BE2C (cell line): ENCODE results near the gene NCBP3.

Source experiments
- DNase-seq: peaks from one replicate; pipeline ENCODE4 v3.0.0-alpha.2; 2020
- H3K27me3 ChIP-seq: fragments of 250-450 bp; sonication (Bioruptor Pico); 2 replicates; pipeline ENCODE4 v1.5.1; 2020; ENCODE audit warnings: mild to moderate bottlenecking
- H3K36me3 ChIP-seq: fragments of 250-450 bp; sonication (Bioruptor Pico); 2 replicates; pipeline ENCODE4 v1.5.1; 2020; ENCODE audit warnings: mild to moderate bottlenecking
- H3K4me1 ChIP-seq: fragments of 250-450 bp; sonication (Bioruptor Pico); 2 replicates; pipeline ENCODE4 v1.5.1; 2020
- H3K4me3 ChIP-seq: 2 replicates; pipeline ENCODE4 v1.5.1; 2011; ENCODE audit warnings: low read depth, low read length
- H3K9me3 ChIP-seq: fragments of 250-450 bp; sonication (Bioruptor Pico); 2 replicates; pipeline ENCODE4 v1.5.1; 2020
- CTCF ChIP-seq: IDR thresholded peaks from 2 replicates; pipeline ENCODE4 v1.5.1; 2012; ENCODE audit warnings: mild to moderate bottlenecking, low read depth, low read length

Gene NCBP3

GRCh38 chr17:3877220-3877619 lies 31.2 kb upstream of the NCBP3 start:
- Histone ChIP-seq H3K4me1 (peaks cover 8% of the 10 kb centered on the region), H3K9me3 (no peaks in the 10 kb centered on the region), H3K27me3 (no peaks in the 10 kb centered on the region), H3K4me3 (no peak overlapping the region), H3K36me3 (peaks cover 42% of the 10 kb centered on the region)
- TF ChIP-seq CTCF, result no peak
- no peak for DNase-seq

- H3K36me3 ChIP-seq, result peaks cover 37% of the 10 kb centered on the region
- H3K4me3 ChIP-seq, result no peak overlapping the region
- no peaks in the 10 kb centered on the region for H3K9me3 ChIP-seq
- peaks cover 8% of the 10 kb centered on the region for H3K4me1 ChIP-seq
- DNase-seq, result no peak
- H3K27me3 ChIP-seq, result no peaks in the 10 kb centered on the region
- no peak for TF ChIP-seq CTCF
Observed at GRCh38 chr17:3875317-3875716, 29.3 kb upstream of the NCBP3 start.

GRCh38 chr17:3873862-3874261 lies 27.8 kb upstream of the NCBP3 start:
- DNase-seq, result no peak
- H3K36me3 ChIP-seq, result peaks cover 43% of the 10 kb centered on the region
- H3K4me3 ChIP-seq, result no peak overlapping the region
- H3K9me3 ChIP-seq, result no peaks in the 10 kb centered on the region
- TF ChIP-seq CTCF, result no peak
- no peaks in the 10 kb centered on the region for H3K27me3 ChIP-seq
- no peaks in the 10 kb centered on the region for H3K4me1 ChIP-seq

DNA sequence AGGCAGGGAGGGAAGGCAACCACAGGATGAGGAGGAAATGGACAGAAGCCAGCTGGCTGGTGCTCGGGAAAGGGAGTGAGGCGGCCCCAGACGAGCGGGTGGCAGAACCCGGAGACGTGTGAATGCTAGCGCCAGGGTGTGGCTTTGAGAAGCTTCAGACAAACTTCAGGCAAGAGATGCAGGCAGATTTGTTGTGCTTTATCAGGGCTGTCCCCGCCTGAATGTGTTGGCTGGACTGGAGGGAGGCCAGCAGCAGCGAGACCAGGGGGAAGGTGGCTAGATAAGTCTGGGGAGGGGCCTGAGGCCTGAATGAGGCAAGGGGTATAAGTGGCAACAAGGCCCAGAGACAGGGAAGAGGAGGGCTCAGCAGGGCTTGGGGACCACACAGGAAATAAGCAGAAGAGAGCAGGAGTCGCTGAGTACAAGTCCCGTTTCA lies 24.8 kb upstream of the NCBP3 start:
- peaks cover 24% of the 10 kb centered on the region for H3K36me3 ChIP-seq
- no peaks in the 10 kb centered on the region for H3K27me3 ChIP-seq
- no peak overlapping the region for H3K4me3 ChIP-seq
- H3K9me3 ChIP-seq, result no peaks in the 10 kb centered on the region
- H3K4me1 ChIP-seq, result no peaks in the 10 kb centered on the region
- no peak for DNase-seq
- TF ChIP-seq CTCF, result no peak

- no peak overlapping the region for H3K4me3 ChIP-seq
- no peaks in the 10 kb centered on the region for H3K27me3 ChIP-seq
- H3K4me1 ChIP-seq, result no peaks in the 10 kb centered on the region
- TF ChIP-seq CTCF, result no peak
- no peaks in the 10 kb centered on the region for H3K9me3 ChIP-seq
- peaks cover 14% of the 10 kb centered on the region for H3K36me3 ChIP-seq
- DNase-seq, result no peak
Observed at GRCh38 chr17:3867606-3868005, 21.6 kb upstream of the NCBP3 start.

DNA sequence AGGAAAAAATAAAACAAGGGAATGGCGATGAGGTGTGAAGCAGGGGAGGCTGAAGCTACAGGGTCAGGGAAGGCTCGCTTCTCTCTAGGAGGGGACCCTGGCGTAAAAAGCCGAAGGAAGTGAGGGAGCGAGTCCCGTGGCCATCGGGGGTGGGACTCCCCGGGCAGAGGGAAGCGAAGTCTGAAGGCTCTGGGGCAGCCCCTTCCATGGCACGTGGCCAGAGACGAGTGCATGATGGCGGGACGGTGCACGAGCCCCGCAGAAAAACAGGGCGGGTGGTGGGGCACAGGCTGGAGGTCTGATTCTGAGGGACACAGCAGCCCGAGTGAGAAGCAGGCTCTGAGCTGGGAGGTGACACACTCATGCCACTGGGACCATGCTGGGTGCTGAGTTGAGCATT lies 21.1 kb upstream of the NCBP3 start:
- no peak for TF ChIP-seq CTCF

More for the DNA sequence above, 21.1 kb upstream of the NCBP3 start:
- Histone ChIP-seq H3K4me3 (no peak overlapping the region), H3K27me3 (no peaks in the 10 kb centered on the region), H3K36me3 (peaks cover 10% of the 10 kb centered on the region), H3K9me3 (no peaks in the 10 kb centered on the region), H3K4me1 (no peaks in the 10 kb centered on the region)
- DNase-seq, result no peak
